ENCODE data around the gene TMEM244. TPM values are rescaled to one million over a fixed set of nuclear protein-coding genes. Genes with fewer than 3 reads are reported as not detected.

Gene TMEM244
- total RNA-seq, 3 donors from 2014 or later (not counting 1 experiment from before 2014, with no cell fraction given) = not detected

DNA sequence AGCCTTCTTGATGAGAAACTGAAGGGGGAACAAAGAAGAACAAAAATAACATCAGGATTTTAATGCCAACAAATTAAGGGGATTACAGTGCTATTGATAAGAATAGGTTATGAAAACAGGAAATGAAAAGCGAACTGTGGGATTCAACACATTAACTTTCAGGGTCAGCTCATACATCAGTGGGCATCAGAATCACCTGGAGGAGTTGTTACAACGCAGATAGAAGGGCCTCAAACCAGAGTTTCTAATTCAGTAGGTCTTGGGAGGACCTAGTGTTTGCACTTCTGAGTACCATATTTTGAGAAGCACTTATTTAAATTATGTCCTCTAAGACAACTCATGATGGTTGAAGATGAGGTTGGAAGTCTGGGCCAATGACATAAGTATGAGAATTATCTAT is 5.6 kb upstream of the TMEM244 start:
- DNase-seq = no peak
- H3K4me1 ChIP-seq (ENCODE audit: control insufficient read depth, insufficient read depth, low read length) = no peaks in the 10 kb centered on the region
- H3K4me3 ChIP-seq (ENCODE audit: low read length) = no peak overlapping the region
- Mint-ChIP-seq H3K9me3 (no peaks in the 10 kb centered on the region), H3K27me3 (ENCODE audit: low read depth in 2 of 2) (peaks cover under 1 to 6% of the 10 kb centered on the region in 2 donors), H3K36me3 (no peaks in the 10 kb centered on the region), H3K27ac (no peak overlapping the region), H3K4me1 (no peaks in the 10 kb centered on the region), H3K4me3 (no peak overlapping the region)
- 84% methylated on average over 2 of the region's 2 CpGs for WGBS (ENCODE audit: insufficient coverage)
- TF ChIP-seq CTCF (IDR thresholded peaks at IDR 0.05) = no peak
- H3K27ac ChIP-seq (ENCODE audit: low read length) = no peak overlapping the region
- ATAC-seq = no peak
- no peaks in the 10 kb centered on the region for H3K9me3 ChIP-seq (ENCODE audit: control insufficient read depth, insufficient read depth, low read length)
- intact Hi-C loops (cut with micrococcal nuclease) = no loop called here
- no peaks in the 10 kb centered on the region for H3K27me3 ChIP-seq (ENCODE audit: control insufficient read depth, insufficient read depth, low read length)
- no peaks in the 10 kb centered on the region for H3K36me3 ChIP-seq (ENCODE audit: control insufficient read depth, insufficient read depth, low read length)

GRCh38 chr6:129866256-129866655 is 5.1 kb upstream of the TMEM244 start:
- H3K4me1 Mint-ChIP-seq = no peaks in the 10 kb centered on the region
- no peak overlapping the region for H3K4me3 Mint-ChIP-seq
- H3K9me3 ChIP-seq (ENCODE audit: control insufficient read depth, insufficient read depth, low read length) = no peaks in the 10 kb centered on the region
- H3K27me3 ChIP-seq (ENCODE audit: control insufficient read depth, insufficient read depth, low read length) = no peaks in the 10 kb centered on the region
- no peaks in the 10 kb centered on the region for H3K4me1 ChIP-seq (ENCODE audit: control insufficient read depth, insufficient read depth, low read length)
- peaks cover 0 to 2% of the 10 kb centered on the region in 2 donors for H3K27me3 Mint-ChIP-seq (ENCODE audit: low read depth in 2 of 2)
- DNase-seq = no peak
- 82% methylated on average over 1 of the region's 1 CpG for WGBS (ENCODE audit: insufficient coverage)
- no peak overlapping the region for H3K4me3 ChIP-seq (ENCODE audit: low read length)
- no peak for ATAC-seq
- no peak for TF ChIP-seq CTCF (IDR thresholded peaks at IDR 0.05)
- no peaks in the 10 kb centered on the region for H3K36me3 Mint-ChIP-seq
- no peak overlapping the region for H3K27ac ChIP-seq (ENCODE audit: low read length)
- H3K27ac Mint-ChIP-seq = no peak overlapping the region
- intact Hi-C loops (cut with micrococcal nuclease) = no loop called here
- no peaks in the 10 kb centered on the region for H3K36me3 ChIP-seq (ENCODE audit: control insufficient read depth, insufficient read depth, low read length)
- no peaks in the 10 kb centered on the region for H3K9me3 Mint-ChIP-seq

DNA sequence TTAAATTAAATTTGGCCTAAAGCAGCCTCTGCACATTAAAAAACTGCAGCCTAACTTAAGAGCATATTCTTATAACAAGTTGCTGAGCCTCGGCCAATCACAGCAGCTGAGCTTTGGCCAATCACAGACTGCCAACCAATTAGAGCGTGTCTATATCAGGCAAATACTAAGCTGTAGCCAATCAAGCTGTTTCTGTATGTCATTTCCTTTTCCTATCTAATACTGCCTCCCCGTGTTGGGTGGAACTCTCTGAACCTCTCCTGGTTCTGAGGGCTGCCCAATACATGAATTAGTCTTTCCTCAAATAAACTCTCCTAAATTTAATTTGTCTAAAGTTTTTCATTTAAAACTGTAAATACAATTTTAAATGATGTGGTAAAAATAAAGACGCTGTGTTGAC is 3.9 kb upstream of the TMEM244 start:
- Histone ChIP-seq H3K27ac (ENCODE audit: low read length) (no peak overlapping the region), H3K4me3 (ENCODE audit: low read length) (no peak overlapping the region), H3K9me3 (ENCODE audit: control insufficient read depth, insufficient read depth, low read length) (no peaks in the 10 kb centered on the region), H3K4me1 (ENCODE audit: control insufficient read depth, insufficient read depth, low read length) (no peaks in the 10 kb centered on the region), H3K27me3 (ENCODE audit: control insufficient read depth, insufficient read depth, low read length) (no peaks in the 10 kb centered on the region), H3K36me3 (ENCODE audit: control insufficient read depth, insufficient read depth, low read length) (no peaks in the 10 kb centered on the region)
- Mint-ChIP-seq H3K4me1 (peaks cover 0 to 7% of the 10 kb centered on the region in 2 donors), H3K36me3 (no peaks in the 10 kb centered on the region), H3K9me3 (no peaks in the 10 kb centered on the region), H3K4me3 (no peak overlapping the region), H3K27ac (no peak overlapping the region), H3K27me3 (ENCODE audit: low read depth in 2 of 2) (no peaks in the 10 kb centered on the region)
- no peak for ATAC-seq
- 91% methylated on average over 4 of the region's 4 CpGs for WGBS (ENCODE audit: insufficient coverage)
- no peak for TF ChIP-seq CTCF (IDR thresholded peaks at IDR 0.05)
- DNase-seq = no peak
- intact Hi-C loops (cut with micrococcal nuclease) = no loop called here

GRCh38 chr6:129863664-129864063 is 2.5 kb upstream of the TMEM244 start:
- 95% methylated on average over 6 of the region's 6 CpGs for WGBS (ENCODE audit: insufficient coverage)
- Mint-ChIP-seq H3K27me3 (ENCODE audit: low read depth in 2 of 2) (no peaks in the 10 kb centered on the region), H3K36me3 (no peaks in the 10 kb centered on the region), H3K4me3 (no peak overlapping the region), H3K4me1 (peaks cover 0 to 7% of the 10 kb centered on the region in 2 donors), H3K9me3 (no peaks in the 10 kb centered on the region), H3K27ac (no peak overlapping the region)
- no peaks in the 10 kb centered on the region for H3K9me3 ChIP-seq (ENCODE audit: control insufficient read depth, insufficient read depth, low read length)
- no peaks in the 10 kb centered on the region for H3K27me3 ChIP-seq (ENCODE audit: control insufficient read depth, insufficient read depth, low read length)
- H3K27ac ChIP-seq (ENCODE audit: low read length) = no peak overlapping the region
- no peak overlapping the region for H3K4me3 ChIP-seq (ENCODE audit: low read length)
- ATAC-seq (no peak), DNase-seq (no peak)
- intact Hi-C loops (cut with micrococcal nuclease) = no loop called here
- TF ChIP-seq CTCF (IDR thresholded peaks at IDR 0.05) = no peak
- H3K4me1 ChIP-seq (ENCODE audit: control insufficient read depth, insufficient read depth, low read length) = no peaks in the 10 kb centered on the region
- no peaks in the 10 kb centered on the region for H3K36me3 ChIP-seq (ENCODE audit: control insufficient read depth, insufficient read depth, low read length)
